ENCODE measurements around the gene HLTF.

DNA sequence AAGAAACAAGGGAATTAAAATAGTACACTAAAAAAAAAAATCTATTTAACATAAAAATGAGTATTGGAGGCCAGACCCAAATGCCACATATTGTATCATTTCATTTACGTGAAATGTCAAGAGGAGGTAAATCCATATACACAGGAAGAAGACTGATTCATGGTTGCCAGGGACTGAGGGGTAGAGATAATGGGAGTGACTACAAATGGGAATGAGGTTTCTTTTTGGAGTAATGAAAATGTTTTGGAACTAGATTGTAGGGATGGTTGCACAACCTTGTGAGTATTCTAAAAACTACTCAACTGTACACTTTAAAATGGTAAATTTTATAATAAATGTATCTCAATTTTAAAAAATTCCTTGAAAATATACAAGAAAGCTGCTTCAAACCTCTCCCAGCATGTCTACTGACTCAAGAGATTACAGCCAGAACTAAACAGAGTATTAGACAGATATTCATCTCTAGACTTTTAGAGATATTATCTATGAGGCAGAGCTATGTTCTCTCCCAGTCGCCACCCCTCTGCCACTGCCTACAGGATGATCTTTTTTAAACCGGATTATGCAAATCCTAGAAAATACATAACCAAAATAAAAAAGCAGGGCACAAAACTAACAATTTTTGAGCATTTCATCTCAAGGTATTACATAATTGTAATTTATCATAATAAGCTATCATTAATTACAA is 6.2 kb downstream of the HLTF start:
- no peak for TF ChIP-seq CTCF (IDR thresholded peaks at IDR 0.05)
- TF ChIP-seq POLR2A (IDR thresholded peaks at IDR 0.05) = no peak
- TF ChIP-seq EP300 (IDR thresholded peaks at IDR 0.05) = no peak
